Vagina (tissue), 2 donors: Measurements from ENCODE around the gene PCSK1N.
"Not testable (repeated sequence)": the region's sequence is repeated elsewhere in the genome, so short reads cannot be mapped to it uniquely, and the experiment has no call there.

Experiments used
- CTCF ChIP-seq, 3 experiments: fragments of 450-650 bp in 2 of 3; fragments of 200-600 bp in 1 of 3; sonication (generic) in 1 of 3; IDR thresholded peaks; one replicate each; pipeline ENCODE4 v1.5.1; 2017 to 2019; ENCODE audit warnings: antibody characterized with exemption in 3 of 3, mild to moderate bottlenecking in 2 of 3, moderate library complexity in 2 of 3
- POLR2A ChIP-seq, 2 donors: fragments of 450-650 bp; IDR thresholded peaks; one replicate each; pipeline ENCODE4 v1.6.1; 2017; ENCODE audit warnings: antibody characterized with exemption in 2 of 2, mild to moderate bottlenecking in 2 of 2, moderate library complexity in 2 of 2
- POLR2AphosphoS5 ChIP-seq, 2 donors: sonication (generic); formaldehyde crosslinking; IDR thresholded peaks; one replicate each; pipeline ENCODE4 v1.9.0; 2017; ENCODE audit warnings: antibody characterized with exemption in 2 of 2, mild to moderate bottlenecking in 2 of 2, low read depth in 1 of 2; ENCODE audit not compliant: insufficient read depth in 1 of 2

- TF ChIP-seq CTCF (IDR thresholded peaks at IDR 0.05); POLR2A (IDR thresholded peaks at IDR 0.05); POLR2AphosphoS5 (IDR thresholded peaks at IDR 0.05; ENCODE audit: insufficient read depth in 1 of 2, low read depth in 1 of 2): not testable (repeated sequence)
Observed at GRCh38 chrX:48872017-48872416, 36.6 kb upstream of the PCSK1N start.
